Measurements from ENCODE around the gene PTK6.

Gene PTK6

DNA sequence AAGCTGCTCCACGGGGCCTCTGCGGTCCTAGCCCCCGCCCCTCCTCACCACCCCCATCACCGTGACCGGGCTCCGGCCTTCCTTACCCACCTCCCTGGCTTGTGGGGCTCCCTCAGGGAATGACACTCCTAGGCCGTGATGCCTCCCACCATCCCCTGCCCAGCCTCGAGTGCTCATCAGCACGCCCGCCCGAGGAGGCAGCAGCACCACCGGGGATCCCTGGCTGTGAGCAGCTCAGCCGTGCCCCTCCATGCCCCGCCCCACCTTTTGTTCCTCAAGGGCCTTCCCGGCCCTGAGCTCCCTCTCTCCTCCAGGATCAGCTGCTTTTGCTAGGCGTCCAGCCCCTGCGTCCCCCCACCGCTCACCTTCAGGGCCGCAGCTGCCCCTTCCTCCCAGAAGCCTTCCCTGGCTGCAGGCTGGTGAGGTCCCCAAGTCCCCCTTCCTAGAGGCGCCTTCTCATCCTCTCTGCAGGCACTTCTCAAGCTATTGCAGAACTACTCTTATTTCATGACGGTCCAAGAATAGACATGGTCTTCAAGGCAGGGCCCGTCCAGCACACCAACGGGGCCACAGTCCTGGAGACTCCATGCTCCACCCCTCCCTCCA, 19.8 kb upstream of the PTK6 start:
- no peak for DNase-seq

DNA sequence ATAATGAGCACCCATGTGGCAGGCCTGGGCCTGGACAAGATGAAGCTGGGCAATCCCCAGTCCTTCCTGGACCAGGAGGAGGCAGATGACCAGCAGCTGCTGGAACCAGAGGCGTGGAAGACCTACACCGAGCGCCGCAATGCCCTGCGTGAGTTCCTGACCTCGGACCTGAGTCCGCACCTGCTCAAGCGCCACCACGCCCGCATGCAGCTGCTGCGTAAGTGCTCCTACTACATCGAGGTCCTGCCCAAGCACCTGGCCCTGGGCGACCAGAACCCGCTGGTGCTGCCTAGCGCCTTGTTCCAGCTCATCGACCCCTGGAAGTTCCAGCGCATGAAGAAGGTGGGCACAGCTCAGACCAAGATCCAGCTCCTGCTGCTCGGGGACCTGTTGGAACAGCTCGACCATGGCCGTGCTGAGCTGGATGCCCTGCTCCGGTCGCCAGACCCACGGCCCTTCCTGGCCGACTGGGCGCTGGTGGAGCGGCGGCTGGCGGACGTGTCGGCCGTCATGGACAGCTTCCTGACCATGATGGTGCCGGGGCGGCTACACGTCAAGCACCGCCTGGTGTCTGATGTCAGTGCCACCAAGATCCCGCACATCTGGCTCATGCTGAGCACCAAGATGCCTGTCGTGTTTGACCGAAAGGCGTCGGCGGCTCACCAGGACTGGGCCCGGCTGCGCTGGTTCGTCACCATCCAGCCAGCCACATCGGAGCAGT, 18.6 kb upstream of the PTK6 start:
- no peak for DNase-seq

DNA sequence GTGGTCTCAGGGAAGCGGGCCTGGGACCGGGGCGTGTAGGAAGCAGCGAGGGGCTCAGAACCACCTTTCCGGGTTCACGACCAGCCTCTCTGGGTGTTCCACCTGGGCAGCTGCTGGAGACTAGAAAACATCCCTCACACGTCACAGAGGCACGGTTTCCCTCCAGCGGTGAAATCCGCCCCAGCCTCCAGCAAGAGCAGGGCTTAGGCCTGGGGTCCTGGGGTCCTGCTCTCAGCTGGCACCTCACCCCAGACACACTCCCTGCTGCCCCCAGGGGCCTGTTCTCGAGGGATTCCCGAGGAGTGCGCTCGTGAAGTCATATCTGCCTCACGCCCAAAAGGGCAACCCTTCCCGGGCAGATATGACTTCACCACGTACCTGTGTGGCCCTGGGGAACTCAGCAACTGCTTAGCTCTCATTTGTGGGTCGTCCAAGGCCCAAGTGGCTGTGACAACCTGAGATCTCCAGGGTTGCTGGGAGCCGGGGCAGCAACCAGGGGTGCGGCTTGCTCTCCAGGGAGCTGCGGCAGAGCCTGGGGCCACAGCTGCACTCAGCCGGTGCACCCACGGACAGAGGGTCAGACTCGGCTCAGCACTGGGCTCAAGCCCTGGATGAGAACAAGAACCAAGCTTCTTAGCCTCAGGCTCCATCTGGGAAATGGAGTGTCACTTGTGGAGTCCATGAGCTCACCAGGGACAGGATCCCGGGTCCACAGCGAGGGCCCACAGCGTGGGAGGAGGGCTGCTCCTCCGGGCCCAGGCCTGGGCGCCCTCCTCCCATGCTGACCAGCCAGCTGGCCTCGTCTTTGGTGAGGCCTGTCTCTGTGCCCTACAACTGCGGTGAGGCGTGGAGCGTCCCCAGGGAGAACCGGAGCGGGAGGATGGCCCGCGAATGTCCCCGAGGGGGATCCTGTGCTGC, 17.4 kb upstream of the PTK6 start:
- DNase-seq, result no peak

DNA sequence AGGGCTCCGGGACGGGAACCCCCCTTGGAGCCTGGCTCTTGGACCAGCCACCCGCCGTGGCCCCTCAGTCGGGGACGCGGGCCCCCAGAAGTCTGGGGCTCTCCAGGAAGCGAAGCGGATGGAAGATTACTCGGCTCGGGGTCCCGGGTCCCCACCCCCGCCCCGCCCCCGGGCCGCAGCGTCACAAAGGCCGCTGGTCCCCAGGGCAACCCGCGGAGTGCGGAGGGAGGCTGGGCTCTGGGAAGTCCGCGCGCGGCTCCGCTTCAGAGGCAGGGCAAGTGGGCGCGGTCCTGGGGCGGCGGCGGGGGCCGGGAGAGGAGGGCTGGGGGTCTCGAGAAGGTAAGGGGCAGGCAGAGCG, 16.7 kb upstream of the PTK6 start, which contains the start of gene FNDC11:
Gene FNDC11, plus strand, starts transcription at position 227 of the 358 bp plus-strand sequence. CDS start 1,505 bp downstream, outside the sequence.
- peak; percentile 27 for DNase-seq

DNA sequence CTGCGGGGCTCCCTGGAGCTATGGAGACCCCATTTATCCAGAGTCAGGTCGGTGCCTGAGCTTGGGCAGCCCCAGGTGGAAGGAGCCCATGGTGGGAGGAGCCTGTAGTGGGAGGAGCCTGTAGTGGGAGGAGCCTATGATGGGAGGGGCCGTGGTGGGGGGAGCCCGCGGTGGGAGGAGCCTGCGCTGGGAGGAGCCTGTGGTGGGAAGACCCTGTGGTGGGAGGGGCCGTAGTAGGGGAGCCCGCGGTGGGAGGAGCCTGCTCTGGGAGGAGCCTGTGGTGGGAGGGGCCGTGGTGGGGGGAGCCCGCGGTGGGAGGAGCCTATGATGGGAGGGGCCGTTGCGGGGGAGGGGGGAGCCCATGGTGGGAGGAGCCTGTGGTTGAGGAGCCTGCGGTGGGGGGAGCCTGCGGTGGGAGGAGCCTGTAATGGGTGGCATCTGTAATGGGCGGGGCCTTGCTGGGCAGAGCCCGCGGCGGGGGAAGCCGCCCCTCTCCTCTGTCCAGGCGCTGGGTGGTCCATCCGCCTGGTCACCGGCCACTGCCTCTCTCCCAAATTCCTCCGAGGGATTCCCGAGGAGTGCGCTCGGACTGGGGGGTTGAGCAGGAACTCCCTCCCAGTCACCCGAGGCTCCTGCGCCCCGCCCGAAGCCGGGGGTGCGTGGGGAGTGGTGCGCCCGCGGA, 16.2 kb upstream of the PTK6 start:
- DNase-seq, result peak; percentile 83

DNA sequence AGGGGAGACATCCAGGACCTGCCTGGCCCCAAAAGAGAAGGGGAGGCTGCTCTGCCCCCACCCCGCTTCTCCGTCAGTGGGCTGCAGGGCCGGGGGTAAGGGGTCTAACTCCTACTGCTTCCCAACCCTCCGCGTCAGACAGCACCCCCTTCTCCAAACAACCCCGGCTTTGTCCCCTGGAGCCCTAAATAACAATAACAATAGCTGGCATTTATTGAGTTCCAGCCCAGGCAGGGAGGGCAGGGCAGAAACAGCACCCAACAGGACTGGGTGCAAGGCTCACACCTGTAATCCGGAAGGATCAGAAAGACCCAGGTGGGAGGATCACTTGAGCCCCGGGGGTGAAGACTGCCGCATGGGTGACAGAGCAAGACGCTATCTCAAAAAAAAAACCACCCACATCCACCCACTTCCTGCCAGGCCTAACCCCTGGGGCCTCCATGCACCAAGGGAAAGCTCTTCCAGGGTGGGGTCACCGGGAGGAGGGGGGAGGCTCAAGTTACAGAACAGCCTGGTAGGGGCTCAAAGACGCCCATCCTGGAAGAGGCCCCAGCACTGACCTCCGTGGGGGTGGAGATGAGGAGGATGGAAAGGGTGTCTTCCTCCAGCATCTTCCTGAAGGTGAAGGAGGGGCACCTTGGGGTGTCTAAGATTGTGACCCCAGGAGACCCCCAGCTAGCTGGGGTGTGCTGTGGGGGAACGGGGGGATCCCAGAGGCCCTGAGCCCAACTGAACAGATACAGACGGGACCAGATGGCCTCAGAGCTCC, 15.5 kb upstream of the PTK6 start:
- no peak for DNase-seq

DNA sequence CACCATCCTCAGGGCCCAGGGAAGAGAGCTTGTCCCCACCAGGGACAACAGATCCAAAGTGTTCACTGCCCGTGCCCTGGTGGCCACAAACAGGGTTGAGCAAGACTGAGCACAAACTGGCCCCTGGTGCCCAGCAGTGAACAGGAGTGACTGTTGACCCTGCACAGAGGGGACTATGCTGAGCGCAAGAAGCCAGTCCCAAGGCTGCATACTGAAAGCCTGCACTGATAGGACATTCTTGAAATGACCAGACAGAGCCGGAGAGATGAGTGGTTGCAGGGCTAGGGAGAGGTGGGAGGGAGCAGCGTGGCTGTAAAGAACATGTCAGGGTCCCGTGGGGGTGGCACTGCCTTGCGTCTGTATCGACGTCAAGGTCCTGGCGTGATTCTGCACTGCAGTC, 13.9 kb upstream of the PTK6 start:
- no peak for DNase-seq

DNA sequence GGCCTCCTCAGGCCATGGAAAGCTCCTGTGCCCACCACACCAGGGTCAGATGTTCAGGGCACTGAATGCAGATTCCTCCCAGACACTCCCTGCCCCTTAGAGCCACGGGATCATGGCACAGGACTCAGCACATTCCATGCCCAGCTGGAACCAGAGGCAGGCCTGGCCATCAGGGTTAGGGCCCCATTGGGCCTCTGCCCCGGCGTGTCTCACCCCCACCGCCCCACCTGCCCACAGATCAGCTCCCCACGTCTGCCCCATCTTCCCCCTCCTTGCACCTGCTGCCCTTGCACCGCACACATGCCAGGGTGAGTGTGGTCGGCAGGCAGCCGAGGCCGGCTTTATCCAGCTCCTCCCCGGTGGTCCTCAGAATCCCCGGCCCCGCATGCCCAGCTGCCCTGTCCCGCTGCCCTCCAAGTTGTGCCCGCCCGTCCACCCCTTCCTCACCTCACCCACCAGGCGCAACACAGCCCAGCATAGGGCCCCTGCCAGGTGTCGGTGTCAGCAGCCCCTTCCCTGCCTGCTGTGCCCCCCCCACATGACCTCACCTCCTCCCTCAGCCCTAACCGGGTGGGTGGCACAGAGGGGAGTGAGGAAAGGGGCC, 12.6 kb upstream of the PTK6 start:
- DNase-seq, result no peak

DNA sequence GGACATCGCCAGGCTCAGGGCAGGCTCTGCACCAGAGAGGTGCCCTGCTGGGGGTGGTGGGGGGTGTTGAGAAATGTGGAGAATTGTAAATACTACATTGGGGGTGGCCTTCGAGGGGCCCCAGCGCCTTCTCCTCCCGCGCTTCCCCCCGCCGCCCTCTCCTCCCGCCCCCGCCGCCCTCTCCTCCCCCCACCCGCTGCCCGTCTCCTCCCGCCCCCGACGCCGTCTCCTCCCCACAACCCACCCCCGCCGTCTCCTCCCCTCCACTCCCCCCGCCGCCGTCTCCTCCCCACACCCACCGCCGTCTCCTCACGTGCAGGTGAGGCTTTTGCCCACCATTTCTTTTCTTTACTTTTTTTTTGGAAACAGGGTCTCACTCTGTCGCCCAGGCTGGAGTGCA, 11.8 kb upstream of the PTK6 start:
- DNase-seq, result no peak

DNA sequence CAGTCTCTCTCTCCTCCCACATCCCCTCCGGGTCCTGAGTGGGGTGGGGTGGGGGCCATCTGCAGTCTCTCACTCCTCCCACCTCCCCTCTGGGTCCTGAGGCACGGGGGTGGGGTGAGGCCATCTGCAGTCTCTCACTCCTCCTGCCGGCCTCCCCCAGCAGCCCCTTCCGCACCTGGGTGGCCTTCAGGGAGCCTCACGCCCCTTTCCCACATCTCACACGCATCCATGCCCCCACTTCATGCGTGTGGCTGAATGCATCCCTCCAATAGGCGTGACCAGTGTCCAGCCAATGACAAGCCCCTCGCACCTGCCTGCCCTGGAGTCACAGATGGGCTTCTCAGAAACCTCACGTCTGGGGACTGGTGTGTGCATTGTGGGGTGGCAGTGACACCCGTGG, 11.4 kb upstream of the PTK6 start:
- no peak for DNase-seq

DNA sequence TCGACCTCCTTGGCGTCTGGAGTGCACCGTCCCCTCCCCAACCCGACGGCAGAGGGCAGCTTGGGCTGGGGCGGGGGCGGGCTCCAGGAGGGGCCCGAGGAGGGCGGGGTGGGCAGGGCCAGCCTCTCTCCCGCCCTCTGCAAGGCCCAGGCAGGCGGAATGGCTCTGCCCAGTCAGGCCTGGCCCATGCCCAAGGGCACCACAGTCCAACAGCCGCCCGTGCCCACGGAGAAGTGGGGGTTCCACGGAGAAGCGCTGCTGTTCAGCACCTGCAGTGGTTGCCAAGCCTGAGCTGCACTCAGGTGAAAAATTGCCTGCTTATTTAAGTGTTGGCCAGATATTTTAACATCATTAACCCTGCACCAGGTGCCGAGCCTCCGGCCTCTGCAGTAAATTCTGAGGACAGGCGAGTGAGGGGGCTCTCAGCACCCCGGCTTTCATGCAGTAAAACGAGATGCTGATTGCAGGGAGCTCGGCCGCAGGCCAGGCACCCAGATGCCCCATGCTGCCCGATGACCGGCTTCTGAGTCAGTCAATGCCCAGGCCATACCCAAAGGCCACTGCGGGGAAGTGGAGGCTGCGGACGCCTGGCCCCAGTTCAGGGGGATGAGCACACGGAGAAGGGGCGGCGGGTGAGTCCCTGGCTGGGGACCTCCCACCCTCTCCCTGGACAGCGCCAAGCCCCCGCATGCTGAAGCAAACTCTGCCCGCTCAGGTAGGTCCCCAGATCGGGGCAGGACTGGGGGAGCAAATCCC, 10.7 kb upstream of the PTK6 start, which contains the start of gene SRMS:
Gene SRMS, minus strand, starts transcription at position 25 of the 756 bp plus-strand sequence. CDS start 286 bp downstream, outside the sequence.
- DNase-seq, result no peak

DNA sequence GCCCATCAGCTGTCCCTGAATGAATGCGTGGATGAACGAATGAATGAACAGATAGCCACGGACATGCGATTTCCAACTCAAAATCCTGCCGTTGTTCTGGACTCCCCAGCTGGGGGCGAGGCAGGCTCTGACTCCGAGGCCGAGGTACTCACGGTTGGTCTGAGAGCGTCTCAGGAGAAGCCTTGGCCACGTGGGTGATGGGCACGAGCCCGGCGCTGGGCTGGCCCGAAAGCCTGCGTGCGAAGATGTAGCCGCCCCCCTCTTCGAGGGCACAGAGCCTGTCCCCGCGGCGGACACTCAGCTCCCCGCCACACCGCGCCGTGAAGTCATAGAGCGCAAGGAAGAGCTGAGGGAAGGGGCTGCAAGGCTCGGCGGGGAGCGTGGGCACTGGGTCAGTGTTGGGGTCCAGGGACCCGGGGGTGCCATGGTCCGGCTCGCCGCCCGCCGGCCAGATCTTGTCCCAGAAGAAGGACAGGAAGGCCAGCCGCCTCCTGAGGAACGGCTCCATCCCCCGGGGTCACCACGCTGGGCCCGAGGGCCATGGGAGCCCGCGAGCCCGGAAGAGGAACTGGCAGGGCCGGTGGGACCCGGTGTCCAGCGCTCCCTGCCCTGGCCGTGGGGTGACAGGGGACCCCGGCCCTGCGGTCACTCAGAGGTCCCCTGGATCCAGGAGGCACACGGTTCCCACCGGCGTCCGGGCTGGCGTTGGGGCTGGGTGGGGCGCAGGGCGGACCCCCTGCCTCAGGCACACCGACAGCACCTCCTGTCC, 10.0 kb upstream of the PTK6 start:
- DNase-seq, result no peak

DNA sequence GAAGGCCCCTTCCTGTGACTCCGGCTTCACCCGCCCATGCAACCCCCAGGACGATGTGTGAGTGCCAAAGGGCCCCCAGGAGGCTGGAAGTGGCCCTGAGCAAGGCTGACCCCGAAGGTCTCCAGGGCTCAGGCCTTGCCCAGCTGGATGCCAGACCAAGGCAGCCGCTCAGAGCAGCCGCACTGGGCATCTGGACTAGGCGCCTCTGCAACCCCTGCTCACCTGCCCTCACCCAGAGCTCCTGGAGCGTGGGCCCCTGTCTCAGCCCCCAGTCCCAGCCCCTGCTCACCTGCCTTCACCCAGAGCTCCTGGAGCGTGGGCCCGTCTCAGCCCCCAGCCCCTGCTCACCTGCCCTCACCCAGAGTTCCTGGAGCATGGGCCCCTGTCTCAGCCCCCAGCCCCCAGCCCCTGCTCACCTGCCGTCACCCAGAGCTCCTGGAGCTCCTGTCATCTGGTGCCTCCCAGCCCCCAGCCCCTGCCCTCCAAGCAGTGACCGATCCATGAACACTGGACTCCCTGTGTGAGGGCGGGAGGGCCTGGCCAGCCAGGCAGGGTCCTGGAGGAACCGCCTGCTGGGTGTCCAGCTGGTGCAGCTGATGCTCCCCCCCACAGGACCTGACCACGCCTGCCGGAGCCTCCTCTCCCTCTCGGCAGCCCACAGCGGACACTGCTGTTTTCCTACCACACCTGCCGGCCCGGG, 9.2 kb upstream of the PTK6 start:
- no peak for DNase-seq

DNA sequence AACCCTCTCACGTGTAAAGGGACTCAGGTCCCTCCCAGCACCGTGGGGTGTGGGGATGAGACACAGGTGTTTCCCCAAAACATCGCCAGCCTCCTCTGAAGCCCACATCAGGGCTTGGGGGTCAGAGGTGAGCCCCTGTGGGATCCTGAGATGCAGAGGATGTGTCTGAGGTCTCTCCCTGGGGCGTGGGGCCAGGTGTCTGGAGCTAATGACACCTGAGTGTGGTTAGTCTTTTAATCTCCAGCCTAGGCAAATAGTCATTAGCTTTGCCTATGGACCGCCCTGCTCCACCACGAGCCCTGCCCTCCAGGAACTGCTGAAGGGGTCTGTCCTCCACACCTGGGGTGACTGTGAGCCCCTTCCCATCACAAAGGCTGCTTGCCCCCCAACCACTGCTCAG, 8.6 kb upstream of the PTK6 start:
- no peak for DNase-seq

DNA sequence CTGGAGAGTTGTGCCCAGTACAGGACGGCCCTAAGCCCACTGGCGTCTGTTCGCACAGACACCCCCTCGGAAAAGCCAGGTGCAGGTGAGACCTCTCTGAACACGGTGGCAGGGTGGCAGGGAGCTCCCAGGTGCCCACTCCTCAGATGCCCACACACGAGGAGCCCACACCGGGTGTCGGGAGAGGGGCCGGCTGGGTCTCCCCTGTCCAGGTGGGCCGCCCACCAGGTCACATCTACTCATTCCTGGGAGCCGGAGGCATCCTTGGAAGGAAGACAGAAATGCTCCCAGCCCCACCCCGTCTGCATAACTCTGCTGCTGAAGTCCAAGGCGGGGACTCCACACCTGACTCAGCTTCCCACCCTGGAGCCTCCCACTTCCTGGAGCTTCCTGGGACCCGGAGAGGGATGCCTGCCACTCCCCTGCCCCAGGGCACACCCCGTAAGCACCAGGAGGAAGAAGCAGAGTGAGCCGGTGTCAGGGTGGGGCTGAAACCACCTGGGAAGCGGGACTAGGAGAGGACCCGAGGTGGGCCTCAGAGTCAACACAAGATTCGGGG, 7.9 kb upstream of the PTK6 start:
- DNase-seq, result no peak

DNA sequence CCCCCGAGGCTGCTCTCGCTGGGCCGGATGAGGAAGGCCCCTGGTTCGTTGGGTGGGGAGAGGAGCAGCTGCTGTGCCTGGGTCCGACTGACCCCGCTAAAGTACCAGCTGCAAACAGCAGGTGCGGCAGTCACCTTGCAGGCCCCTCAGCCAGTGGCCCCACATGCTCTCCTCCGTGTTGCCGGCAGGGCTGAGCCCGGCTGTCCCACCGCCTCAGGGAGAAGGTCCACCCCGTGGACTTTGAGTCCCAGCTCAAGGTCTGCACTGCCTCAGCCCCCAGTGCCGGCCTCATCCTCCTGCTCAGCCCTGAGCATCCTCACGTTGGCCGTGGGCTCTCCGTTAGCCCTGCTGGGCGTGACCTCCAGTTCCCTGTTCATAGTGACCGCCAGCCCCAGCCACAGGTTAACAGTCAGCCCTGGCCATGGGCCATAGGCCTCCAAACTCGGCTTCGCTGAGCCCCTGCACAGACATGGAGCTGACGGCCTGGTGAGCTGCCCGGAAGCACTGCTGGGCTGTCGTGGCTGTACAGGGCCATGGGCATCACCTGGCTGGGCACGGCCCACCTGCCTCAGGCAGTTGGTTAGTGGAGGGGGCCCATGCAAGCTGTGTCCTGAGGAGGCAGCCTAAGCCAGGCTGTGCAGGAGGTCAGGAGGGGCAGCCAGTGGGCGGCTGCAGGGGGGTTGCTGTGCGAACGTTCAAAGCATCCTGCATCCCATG, 7.2 kb upstream of the PTK6 start:
- DNase-seq, result no peak

DNA sequence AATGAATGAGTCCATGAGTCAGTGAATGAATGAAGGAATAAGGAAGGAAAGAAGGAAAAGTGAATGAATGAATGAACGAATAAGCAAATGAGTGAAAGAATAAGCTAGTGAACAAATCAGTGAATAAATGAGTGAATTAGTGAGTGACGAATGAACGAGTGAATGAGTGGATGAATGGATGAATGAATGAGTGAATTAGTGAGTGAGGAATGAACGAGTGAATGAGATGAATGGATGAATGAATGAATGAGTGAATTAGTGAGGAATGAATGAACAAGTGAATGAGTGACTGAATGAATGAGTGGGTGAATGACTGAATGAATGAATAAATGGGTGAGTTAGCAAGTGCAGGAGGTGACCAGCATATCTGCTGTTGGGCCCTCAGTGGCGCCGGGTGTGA, 6.6 kb upstream of the PTK6 start:
- no peak for DNase-seq

DNA sequence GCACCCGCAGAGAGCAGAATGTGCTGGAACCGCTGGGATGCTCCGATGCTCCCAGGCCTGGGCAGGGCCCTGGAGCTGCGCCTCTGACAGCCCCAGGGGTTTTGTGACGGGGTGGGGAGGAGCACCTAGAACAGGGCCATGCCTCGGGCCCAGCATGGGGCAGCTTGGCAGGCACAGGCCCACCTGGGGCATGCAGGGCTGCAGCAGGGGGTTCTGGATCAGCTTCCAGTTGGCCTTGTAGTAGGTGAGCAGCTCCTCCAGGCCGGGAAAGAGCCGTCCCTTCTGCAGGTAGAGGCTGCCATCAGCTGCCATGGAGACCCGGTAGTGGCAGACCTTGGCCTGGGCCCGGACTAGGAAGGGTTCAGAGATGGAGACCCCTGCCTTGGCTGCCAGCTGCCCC, 6.0 kb upstream of the PTK6 start:
- no peak for DNase-seq

DNA sequence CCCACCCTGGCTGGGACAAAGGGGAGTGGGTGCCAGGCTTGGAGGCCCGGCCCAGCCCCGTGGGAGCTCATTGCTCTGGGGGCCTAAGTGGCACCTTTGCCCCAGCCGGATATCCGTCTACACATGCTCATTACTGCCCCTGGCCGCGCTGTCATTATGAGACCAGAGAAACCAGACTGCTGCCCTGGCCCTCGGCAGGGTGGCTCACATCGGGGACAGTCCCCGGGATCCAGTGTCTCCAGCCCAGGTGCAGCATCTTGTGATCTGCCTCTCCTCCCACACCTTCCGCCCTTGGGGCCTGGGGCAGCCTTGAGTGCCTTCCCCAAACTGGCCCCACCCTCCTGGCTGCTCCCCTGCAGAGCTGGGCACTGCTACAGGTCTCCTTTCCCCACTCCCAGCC, 5.5 kb upstream of the PTK6 start:
- no peak for DNase-seq
